Activated naive CD8-positive, alpha-beta T cell (primary cell): ENCODE measurements around the gene TULP1.
A peak's percentile ranks its signal among the peaks of the same experiment; 100 is the strongest.

Experiments used
- H3K27ac Mint-ChIP-seq: one replicate; pipeline ENCODE4 v1.8.0; 2021; ENCODE audit warnings: mixed read lengths
- H3K27me3 Mint-ChIP-seq: one replicate; pipeline ENCODE4 v1.8.0; 2021; ENCODE audit warnings: mixed read lengths
- H3K36me3 Mint-ChIP-seq: one replicate; pipeline ENCODE4 v1.8.0; 2021; ENCODE audit warnings: mixed read lengths
- H3K4me1 Mint-ChIP-seq: one replicate; pipeline ENCODE4 v1.8.0; 2021; ENCODE audit warnings: low read depth, mixed read lengths
- H3K4me3 Mint-ChIP-seq: one replicate; pipeline ENCODE4 v1.8.0; 2021; ENCODE audit warnings: mild to moderate bottlenecking, mixed read lengths
- H3K9me3 Mint-ChIP-seq: one replicate; pipeline ENCODE4 v1.8.0; 2021; ENCODE audit warnings: low read depth, mixed read lengths

Gene TULP1

DNA sequence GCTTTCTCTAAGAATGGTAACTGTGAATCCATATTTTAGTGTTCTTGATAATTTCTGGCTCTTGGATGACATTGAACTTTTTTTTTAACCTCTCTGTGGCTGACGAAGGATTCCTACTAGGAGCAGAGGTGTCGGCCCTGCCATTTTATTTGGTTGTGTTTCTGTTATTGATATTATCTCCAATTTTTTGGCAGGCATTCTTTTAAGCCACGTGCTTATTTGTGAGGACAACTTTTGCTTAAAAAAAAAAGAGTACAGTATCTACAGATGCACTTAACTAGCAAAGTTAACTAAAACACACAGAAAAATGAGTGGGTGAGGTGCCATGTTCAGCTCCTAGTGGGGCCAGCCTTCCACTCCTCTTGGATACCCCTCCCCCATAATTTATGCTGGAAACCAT lies 59.5 kb downstream of the TULP1 start:
- H3K4me3 Mint-ChIP-seq = peak overlapping the region; percentile 85
- H3K9me3 Mint-ChIP-seq = no peaks in the 10 kb centered on the region
- H3K4me1 Mint-ChIP-seq = peaks cover 29% of the 10 kb centered on the region
- H3K27me3 Mint-ChIP-seq = no peaks in the 10 kb centered on the region
- H3K27ac Mint-ChIP-seq = no peak overlapping the region
- H3K36me3 Mint-ChIP-seq = no peaks in the 10 kb centered on the region

DNA sequence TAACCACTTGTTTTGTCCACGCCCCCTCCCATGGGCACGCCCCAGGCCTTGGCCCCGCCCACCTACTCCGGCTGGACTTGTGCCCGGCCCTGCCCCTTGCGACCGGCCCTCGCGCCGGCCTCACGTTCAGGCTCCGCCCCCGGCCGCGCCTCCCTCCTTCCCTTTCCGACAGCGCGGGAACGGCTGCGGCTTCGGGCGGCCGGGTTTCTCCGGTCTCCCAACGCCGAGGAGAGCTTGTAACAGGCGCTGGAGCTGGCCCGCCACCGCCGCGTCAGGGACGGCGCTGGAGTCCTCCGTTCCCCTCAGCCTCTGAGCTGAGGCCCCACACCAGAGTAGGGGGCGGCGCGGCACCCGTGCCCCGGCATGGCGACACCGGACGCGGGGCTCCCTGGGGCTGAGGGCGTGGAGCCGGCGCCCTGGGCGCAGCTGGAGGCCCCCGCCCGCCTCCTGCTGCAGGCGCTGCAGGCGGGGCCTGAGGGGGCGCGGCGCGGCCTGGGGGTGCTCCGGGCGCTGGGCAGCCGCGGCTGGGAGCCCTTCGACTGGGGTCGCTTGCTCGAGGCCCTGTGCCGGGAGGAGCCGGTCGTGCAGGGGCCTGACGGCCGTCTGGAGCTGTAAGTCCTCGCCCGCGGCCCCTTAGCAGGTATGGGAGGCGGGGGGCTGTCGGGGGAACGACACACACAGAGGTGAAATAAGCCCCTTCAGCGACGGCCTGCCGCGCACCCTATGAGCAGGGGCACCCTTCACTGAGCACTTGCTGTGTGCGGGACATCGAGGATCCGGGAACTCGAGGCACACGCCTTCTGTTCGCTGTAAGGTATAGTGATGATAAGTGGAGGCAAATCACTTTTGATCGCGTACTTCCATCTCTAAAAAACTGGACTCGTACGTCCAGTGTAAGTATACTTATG lies 60.3 kb downstream of the TULP1 start, which contains the start of gene FANCE:
FANCE (plus strand) TSS at position 156 of the 908 bp plus-strand sequence; CDS start at position 364, 208 bp downstream.
- Mint-ChIP-seq H3K36me3 (no peaks in the 10 kb centered on the region), H3K27me3 (no peaks in the 10 kb centered on the region), H3K4me3 (peak within 1 kb of the TSS; percentile 85), H3K9me3 (no peaks in the 10 kb centered on the region), H3K4me1 (peaks cover 29% of the 10 kb centered on the region), H3K27ac (peak within 1 kb of the TSS; percentile 41)

- peaks cover 29% of the 10 kb centered on the region for H3K4me1 Mint-ChIP-seq
- no peaks in the 10 kb centered on the region for H3K27me3 Mint-ChIP-seq
- no peaks in the 10 kb centered on the region for H3K9me3 Mint-ChIP-seq
- peak overlapping the region; percentile 18 for H3K27ac Mint-ChIP-seq
- H3K36me3 Mint-ChIP-seq = no peaks in the 10 kb centered on the region
- H3K4me3 Mint-ChIP-seq = peak overlapping the region; percentile 82
Measured at GRCh38 chr6:35451354-35452182, 61.1 kb downstream of the TULP1 start.

- Mint-ChIP-seq H3K36me3 (no peaks in the 10 kb centered on the region), H3K4me1 (peaks cover 30% of the 10 kb centered on the region), H3K27me3 (no peaks in the 10 kb centered on the region), H3K27ac (no peak overlapping the region), H3K4me3 (no peak overlapping the region), H3K9me3 (no peaks in the 10 kb centered on the region)
Measured at GRCh38 chr6:35449287-35449881, 63.3 kb downstream of the TULP1 start.

GRCh38 chr6:35448191-35448590 lies 64.5 kb downstream of the TULP1 start:
- H3K27me3 Mint-ChIP-seq = no peaks in the 10 kb centered on the region
- H3K9me3 Mint-ChIP-seq = no peaks in the 10 kb centered on the region
- no peak overlapping the region for H3K4me3 Mint-ChIP-seq
- no peaks in the 10 kb centered on the region for H3K36me3 Mint-ChIP-seq
- peak overlapping the region; percentile 22 for H3K27ac Mint-ChIP-seq
- H3K4me1 Mint-ChIP-seq = peaks cover 22% of the 10 kb centered on the region
